PC-3 (cell line): ENCODE measurements around the gene CDC42BPB.

Experiments
- CTCF ChIP-seq: fragments of 300-600 bp; sonication (generic); conservative IDR thresholded peaks from 2 replicates; pipeline ENCODE4 v1.5.1; 2017; ENCODE audit warnings: antibody characterized with exemption, low read depth, mild to moderate bottlenecking, low read length
- EZH2phosphoT487 ChIP-seq: fragments of 300-600 bp; sonication (generic); IDR thresholded peaks from 2 replicates; pipeline ENCODE4 v1.6.1; 2018; ENCODE audit warnings: mild to moderate bottlenecking, antibody characterized with exemption, low read length, borderline replicate concordance

- TF ChIP-seq CTCF (no peak), EZH2phosphoT487 (no peak)
Observed at GRCh38 chr14:103031566-103031911, 25.8 kb downstream of the CDC42BPB start.
